Nephron progenitor cell (in vitro differentiated cells): Measurements from ENCODE around the gene MYRF.

Experiments used
- DNase-seq: peaks from one replicate; pipeline ENCODE4 v3.0.0; 2021
- H3K27ac Mint-ChIP-seq: 2 replicates; pipeline ENCODE4 v1.8.0; 2021; ENCODE audit warnings: mild to moderate bottlenecking, moderate library complexity, mixed read lengths
- H3K27me3 Mint-ChIP-seq: 2 replicates; pipeline ENCODE4 v1.8.0; 2021; ENCODE audit warnings: mild to moderate bottlenecking, low read depth, mixed read lengths; ENCODE audit not compliant: poor library complexity
- H3K36me3 Mint-ChIP-seq: 2 replicates; pipeline ENCODE4 v1.8.0; 2021; ENCODE audit warnings: low read depth, mixed read lengths
- H3K4me1 Mint-ChIP-seq: 2 replicates; pipeline ENCODE4 v1.8.0; 2021; ENCODE audit warnings: mixed read lengths
- H3K4me3 Mint-ChIP-seq: 2 replicates; pipeline ENCODE4 v1.8.0; 2021; ENCODE audit warnings: mild to moderate bottlenecking, moderate library complexity, mixed read lengths
- H3K9me3 Mint-ChIP-seq: 2 replicates; pipeline ENCODE4 v1.8.0; 2021; ENCODE audit warnings: mild to moderate bottlenecking, moderate library complexity, mixed read lengths
- TF ChIP-seq, protein P1 (sequence below): fragments of 200-600 bp; sonication (generic); IDR thresholded peaks from 2 replicates; pipeline ENCODE4 v1.5.0; 2021; ENCODE audit warnings: antibody characterized with exemption

The MYRF gene

GRCh38 chr11:61810671-61811175, 58.3 kb downstream of the MYRF start:
- Mint-ChIP-seq H3K36me3 (peaks cover 88% of the 10 kb centered on the region), H3K27me3 (no peaks in the 10 kb centered on the region), H3K4me3 (no peak overlapping the region), H3K9me3 (peaks cover 4% of the 10 kb centered on the region), H3K4me1 (peaks cover 25% of the 10 kb centered on the region), H3K27ac (no peak overlapping the region)
- TF ChIP-seq, protein P1, sequence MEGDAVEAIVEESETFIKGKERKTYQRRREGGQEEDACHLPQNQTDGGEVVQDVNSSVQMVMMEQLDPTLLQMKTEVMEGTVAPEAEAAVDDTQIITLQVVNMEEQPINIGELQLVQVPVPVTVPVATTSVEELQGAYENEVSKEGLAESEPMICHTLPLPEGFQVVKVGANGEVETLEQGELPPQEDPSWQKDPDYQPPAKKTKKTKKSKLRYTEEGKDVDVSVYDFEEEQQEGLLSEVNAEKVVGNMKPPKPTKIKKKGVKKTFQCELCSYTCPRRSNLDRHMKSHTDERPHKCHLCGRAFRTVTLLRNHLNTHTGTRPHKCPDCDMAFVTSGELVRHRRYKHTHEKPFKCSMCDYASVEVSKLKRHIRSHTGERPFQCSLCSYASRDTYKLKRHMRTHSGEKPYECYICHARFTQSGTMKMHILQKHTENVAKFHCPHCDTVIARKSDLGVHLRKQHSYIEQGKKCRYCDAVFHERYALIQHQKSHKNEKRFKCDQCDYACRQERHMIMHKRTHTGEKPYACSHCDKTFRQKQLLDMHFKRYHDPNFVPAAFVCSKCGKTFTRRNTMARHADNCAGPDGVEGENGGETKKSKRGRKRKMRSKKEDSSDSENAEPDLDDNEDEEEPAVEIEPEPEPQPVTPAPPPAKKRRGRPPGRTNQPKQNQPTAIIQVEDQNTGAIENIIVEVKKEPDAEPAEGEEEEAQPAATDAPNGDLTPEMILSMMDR = no peak
- DNase-seq = no peak

- peaks cover 25% of the 10 kb centered on the region for H3K4me1 Mint-ChIP-seq
- TF ChIP-seq, protein P1 = no peak
- DNase-seq = no peak
- peaks cover 80% of the 10 kb centered on the region for H3K36me3 Mint-ChIP-seq
- peaks cover 4% of the 10 kb centered on the region for H3K9me3 Mint-ChIP-seq
- peak overlapping the region; percentile 89 for H3K27ac Mint-ChIP-seq
- no peaks in the 10 kb centered on the region for H3K27me3 Mint-ChIP-seq
- no peak overlapping the region for H3K4me3 Mint-ChIP-seq
These were observed 59.4 kb downstream of the MYRF start for GRCh38 chr11:61811831-61812230.

GRCh38 chr11:61812736-61813411, 60.4 kb downstream of the MYRF start:
- TF ChIP-seq, protein P1 = no peak
- Mint-ChIP-seq H3K27me3 (no peaks in the 10 kb centered on the region), H3K36me3 (peaks cover 69% of the 10 kb centered on the region), H3K4me3 (no peak overlapping the region), H3K27ac (no peak overlapping the region), H3K4me1 (peaks cover 32% of the 10 kb centered on the region), H3K9me3 (peaks cover 4% of the 10 kb centered on the region)
- DNase-seq = no peak

DNA sequence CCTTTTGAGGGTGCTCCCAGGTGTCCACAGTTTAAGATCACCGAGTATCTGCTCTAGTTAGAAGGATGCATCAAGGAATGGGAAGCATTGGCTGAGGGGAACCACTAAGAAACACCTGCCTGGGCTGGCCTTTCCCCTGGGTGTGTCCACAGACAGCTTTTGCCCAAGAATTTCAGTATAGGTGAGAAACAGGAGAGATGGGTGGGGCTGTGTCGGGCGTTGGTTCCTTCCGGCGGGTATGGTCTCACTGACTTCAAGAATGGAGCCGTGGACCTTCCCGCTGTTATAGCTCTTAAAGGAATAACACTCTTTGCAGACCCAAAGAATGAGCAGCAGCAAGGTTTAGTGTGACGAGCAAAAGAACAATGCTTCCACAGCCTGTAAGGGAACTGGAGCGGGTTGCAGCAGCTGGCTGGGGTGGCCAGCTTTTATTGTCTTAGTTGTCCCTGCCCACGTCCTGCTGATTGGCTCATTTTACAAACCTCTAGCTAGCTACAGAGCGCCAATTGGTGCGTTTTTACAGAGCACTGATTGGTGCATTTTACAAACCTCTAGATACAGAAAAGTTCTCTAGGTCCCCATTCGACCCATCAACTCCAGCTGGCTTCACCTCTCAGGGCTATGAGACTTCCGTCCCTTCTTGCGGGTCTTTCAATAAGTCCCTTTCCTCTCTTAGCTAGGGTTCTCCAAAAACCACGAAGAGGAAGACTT, 62.0 kb downstream of the MYRF start:
- DNase-seq = no peak
- Mint-ChIP-seq H3K36me3 (peaks cover 56% of the 10 kb centered on the region), H3K4me3 (peak overlapping the region; percentile 93), H3K27ac (peak overlapping the region; percentile 100), H3K27me3 (no peaks in the 10 kb centered on the region), H3K9me3 (peaks cover 4% of the 10 kb centered on the region), H3K4me1 (peaks cover 40% of the 10 kb centered on the region)
- TF ChIP-seq, protein P1 = no peak

GRCh38 chr11:61814958-61815789, 62.7 kb downstream of the MYRF start:
- peak overlapping the region; percentile 93 for H3K4me3 Mint-ChIP-seq

More at GRCh38 chr11:61814958-61815789, 62.7 kb downstream of the MYRF start:
- Mint-ChIP-seq H3K36me3 (peaks cover 48% of the 10 kb centered on the region), H3K9me3 (peaks cover 4% of the 10 kb centered on the region), H3K27me3 (no peaks in the 10 kb centered on the region), H3K4me1 (peaks cover 40% of the 10 kb centered on the region), H3K27ac (peak overlapping the region; percentile 100)
- peak; percentile 97 for DNase-seq
- TF ChIP-seq, protein P1 = no peak
